GM21526 (cell line): Measurements from ENCODE around the gene C3orf62.
"Not testable (repeated sequence)": the region's sequence is repeated elsewhere in the genome, so short reads cannot be mapped to it uniquely, and the experiment has no call there.

ENCODE experiments used
- ATAC-seq: cut with Tn5 transposase; IDR thresholded peaks from one replicate; pipeline ENCODE4 v1.9.1; 2021; ENCODE audit warnings: moderate library complexity; ENCODE audit not compliant: unreplicated experiment, low FRiP score

C3orf62 gene

GRCh38 chr3:49269443-49270155 lies 7.4 kb downstream of the C3orf62 start:
- ATAC-seq = no peak

DNA sequence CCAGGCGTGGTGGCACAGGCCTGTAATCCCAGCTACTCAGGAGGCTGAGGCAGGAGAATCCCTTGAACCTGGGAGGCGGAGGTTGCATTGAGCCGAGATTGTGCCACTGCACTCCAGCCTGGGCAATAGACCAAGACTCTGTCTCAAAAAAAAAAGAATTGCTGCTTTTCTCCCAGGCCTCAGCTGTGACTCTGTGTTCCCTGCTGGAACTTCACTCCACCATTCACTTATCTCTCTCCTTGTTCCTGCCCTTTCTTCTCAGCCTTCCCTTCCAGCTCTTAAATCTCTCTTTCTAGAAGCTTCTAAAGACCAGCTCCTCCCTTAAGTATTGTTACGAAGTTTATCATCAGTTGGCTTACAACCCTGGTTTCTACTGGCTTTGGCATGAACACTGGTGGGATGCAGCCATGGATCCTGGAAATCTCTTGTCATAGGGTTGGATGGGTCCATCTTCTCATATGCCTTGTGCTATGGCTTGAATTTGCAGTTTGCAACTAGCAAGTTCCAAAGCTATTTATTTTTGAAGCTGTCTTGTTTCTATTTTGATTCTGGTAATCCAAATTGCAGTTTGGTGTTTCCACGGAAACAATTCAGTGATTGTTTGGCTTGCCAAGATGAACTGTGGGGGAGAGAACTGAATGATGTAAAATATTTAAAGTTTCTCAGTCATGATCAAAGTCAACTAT lies 10.5 kb downstream of the C3orf62 start:
- ATAC-seq = no peak

- ATAC-seq = no peak
These were observed 11.2 kb downstream of the C3orf62 start for GRCh38 chr3:49265661-49266386.

GRCh38 chr3:49263159-49263889 lies 13.7 kb downstream of the C3orf62 start:
- no peak for ATAC-seq

DNA sequence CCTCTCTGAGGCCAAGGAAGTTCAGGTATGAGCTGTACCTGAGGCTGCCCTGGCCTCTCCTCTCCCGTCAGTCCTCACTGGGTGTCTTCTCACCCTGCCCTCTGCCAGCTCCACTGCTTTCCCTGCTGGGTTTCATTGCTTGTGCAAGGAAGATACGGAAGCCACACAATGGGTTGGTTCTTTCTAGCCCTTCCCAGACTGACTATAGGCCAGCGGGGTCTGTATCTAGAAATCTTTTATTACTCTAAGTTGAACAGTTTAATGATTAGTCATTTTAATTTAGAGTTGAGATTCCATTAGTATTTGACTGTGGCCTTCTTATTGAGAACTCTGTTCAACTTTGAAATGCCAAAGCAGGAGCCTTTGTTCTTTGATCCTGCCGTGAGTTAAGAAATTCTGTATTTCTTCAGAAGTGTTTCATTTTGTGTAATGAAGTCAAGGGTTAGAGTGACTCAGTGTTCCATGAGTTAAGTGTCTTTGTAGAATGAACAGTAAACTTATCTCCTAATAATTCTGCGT lies 16.2 kb downstream of the C3orf62 start:
- ATAC-seq = no peak

DNA sequence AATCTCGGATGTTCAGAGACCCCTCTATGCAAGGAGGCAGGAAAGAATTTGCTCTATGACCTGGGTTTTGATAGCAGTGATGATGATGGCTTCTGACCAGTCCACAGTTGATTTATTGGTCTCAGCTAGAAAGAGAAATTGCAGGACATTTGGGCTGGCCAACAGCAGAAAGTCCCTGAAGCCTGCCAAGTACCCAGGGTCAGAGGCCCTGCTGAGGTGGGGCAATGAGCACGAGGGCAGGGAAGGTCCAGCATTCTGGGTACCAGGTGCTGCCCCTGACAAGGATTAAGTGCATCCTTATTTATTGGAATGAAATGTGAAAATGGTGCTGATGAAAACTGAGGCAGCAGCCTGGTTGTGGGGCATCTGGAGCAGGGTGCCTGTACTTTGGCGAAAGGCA lies 19.8 kb downstream of the C3orf62 start:
- ATAC-seq = no peak

DNA sequence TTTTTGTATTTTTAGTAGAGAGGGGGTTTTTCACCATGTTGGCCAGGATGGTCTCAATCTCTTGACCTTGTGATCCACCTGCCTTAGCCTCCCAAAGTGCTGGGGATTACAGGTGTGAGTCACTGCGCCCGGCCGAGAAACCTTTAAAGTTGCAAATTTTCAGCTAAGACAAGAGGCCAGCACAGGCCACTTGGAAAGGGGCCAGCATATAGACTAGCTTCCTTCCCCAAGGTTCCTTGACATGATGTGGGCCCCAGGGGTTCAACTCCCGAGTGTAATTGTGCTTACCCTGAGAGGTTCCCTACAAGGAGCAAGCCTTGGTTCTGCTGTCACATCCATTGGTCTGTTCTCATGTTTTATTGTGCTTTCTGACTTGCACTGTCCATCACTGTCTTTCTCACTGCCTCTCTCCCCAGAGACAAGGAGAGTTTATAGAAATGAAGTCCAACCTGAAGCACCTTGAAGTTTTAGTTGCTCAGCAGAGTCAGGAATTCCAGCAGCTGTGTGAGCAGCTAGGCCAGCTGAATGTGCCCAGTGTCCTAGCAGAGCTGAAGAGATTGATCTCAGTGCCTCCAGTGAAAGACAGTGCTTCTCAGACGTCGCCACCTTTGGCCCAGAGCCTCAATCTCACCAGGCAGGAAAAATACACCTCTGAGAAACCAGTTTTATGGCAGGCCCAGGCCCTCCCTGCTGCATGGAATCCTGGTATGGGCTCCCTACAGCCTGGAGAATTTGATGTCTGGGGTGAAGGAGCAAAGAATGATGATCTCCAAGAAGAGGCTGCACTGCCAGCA lies 21.1 kb downstream of the C3orf62 start:
- ATAC-seq = no peak

DNA sequence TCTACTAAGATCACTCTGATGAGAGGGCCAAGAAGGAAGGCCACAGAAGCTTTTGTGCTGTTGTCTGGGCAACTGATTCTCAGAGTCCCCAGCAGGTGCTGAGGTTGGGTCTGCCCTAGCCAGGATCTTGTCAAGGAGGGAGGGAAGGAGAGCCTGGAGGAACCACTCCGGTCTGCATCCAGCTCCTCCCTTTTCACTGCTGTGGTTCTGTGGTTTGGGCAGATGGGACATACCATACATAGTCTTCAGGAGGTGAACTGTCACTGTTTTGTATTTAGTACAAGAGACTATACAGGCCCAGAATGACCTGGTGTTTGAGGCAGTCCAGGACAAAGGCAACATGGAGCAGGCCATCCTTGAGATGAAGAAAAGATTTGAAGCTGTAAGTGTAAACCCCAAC lies 21.9 kb downstream of the C3orf62 start:
- ATAC-seq = no peak

GRCh38 chr3:49253512-49253911 lies 23.5 kb downstream of the C3orf62 start:
- ATAC-seq = no peak

DNA sequence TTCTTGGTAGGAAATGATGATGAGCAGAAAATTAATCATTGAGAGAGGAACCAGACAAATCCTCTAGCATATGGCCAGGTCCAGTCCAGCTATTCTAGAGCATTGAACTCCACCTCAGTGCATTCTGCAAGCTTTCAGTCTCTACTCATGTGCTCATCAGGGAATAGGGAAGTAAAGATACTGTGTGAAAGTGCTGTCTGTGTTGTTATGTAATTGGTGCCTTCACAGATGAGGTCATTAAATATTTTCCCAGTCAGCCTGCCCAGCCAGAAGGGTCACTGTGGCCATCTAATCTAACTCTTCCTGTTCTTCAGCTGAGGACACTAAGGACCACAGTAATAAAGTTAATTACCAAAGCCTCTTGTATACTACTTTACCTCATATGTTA lies 28.2 kb downstream of the C3orf62 start:
- no peak for ATAC-seq

DNA sequence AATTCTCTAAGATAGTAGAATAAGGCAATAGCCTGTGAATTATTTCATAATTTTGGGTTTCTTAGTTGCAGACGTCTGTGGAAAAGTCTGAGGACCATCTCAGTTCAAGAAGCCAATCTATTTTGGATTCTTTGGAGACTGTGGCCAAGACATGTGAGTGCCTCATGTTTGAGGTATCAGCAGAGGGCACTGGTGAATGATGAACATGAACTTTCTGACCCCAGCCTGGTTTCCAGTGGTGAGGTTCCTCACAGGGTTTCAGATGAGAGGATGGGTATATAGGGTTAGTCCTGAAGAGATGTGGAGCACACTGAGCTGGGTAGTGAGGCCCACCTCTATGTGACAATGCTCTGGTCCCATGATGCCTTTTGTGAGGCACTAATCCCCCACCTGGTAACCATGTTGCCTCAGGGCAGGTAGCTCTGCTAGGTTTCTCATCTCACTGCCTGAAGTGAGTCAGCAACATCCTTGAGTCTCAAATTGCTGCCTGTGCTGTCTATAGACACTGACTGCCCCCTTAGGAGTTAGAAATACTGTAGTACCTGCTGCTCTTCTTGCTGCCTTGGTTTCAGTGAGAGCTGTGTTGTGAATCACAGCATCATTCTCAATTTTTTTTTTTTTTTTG lies 32.3 kb downstream of the C3orf62 start:
- ATAC-seq = no peak

GRCh38 chr3:49240091-49240490 lies 36.9 kb downstream of the C3orf62 start:
- ATAC-seq = not testable (repeated sequence)

- ATAC-seq = no peak
These were observed 38.5 kb downstream of the C3orf62 start for GRCh38 chr3:49238274-49239127.

DNA sequence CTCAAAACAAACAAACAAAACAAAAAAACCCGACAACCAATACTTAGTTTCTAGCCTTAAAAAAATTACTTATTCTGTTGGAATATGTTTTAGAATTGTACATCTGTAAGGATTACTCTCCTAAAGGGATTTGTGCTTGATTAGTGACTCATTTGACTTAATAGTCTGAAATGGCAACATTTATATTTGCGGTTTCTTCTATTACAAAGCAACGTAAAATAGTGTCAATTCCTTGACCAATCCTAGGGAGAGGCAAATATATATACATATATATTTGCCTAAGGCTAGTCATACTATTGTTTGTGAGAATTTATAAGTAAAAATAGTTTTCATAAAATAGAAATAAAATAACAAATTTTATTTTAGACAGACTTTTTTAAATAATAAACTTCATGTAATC lies 39.7 kb downstream of the C3orf62 start:
- ATAC-seq = no peak

DNA sequence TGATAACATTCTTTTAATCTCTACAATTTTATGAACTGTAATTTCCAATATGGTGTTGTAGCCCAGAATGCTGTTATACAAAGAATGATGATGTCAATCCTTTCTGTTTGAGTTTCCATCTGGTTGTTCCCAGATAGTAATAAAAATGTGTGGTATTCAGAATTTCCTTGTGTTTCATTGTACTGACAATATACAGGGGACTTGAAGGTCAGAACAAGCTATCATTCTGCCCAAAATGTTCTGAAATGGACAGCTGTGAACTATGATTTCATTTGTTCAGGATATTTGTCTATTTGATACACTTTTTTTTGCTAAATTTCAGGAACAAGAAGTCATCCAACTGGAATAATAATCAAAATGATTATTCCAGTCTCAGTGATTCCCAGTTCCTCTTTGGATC lies 40.8 kb downstream of the C3orf62 start:
- no peak for ATAC-seq

DNA sequence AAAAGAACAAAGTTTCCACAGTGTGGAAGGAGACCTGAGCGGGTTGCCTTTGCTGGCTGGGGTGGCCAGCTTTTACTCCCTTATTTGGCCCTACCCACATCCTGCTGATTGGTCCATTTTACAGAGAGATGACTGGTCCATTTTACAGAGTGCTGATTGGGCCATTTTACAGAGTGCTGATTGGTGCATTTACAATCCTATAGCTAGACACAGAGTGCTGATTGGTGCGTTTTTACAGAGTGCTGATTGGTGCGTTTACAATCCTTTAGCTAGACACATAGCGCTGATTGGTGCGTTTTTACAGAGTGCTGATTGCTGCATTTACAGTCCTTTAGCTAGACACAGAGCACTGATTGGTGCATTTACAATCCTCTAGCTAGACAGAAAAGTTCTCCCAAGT lies 48.2 kb downstream of the C3orf62 start:
- ATAC-seq = not testable (repeated sequence)

DNA sequence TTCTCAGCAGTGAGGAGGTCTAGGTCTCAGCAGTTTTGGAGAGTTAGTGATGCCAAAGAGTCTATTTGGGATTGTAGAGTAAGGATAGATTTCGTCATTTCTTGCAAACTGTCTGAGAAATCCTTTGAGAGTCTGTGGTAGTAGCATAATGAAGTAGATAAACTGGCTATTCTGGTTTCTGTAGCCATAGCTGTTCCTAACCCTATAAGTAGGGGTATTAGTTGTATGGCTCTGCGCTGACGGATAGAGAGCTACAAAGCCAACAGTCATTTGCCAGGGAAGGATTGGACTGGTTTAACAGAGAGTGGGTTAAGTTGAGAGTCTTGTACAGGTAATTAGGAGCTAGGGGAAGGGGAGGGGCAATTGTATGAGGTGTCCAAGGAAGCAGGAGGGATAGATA lies 55.0 kb downstream of the C3orf62 start:
- ATAC-seq = no peak

DNA sequence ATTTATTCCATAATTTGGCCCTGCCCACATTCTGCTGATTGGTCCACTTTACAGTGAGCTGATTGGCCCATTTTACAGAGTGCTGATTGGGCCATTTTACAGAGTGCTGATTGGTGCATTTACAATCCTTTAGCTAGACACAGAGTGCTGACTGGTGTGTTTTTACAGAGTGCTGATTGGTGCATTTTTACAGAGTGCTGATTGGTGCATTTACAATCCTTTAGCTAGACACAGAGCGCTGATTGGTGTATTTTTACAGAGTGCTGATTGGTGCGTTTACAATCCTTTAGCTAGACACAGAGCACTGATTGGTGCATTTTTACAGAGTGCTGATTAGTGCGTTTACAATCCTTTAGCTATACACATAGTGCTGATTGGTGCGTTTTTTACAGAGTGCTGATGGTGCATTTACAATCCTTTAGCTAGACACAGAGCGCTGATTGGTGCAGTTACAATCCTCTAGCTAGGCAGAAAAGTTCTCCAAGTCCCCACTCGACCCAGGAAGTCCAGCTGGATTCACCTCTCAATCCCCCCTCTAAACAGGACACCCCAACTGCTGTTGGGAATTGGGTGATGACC lies 56.0 kb downstream of the C3orf62 start:
- ATAC-seq = not testable (repeated sequence)
